HG02885 (cell line): ENCODE results near the gene DNASE1L2.
A peak's percentile ranks its signal among the peaks of the same experiment; 100 is the strongest.
"Not testable (repeated sequence)": the region's sequence is repeated elsewhere in the genome, so short reads cannot be mapped to it uniquely, and the experiment has no call there.

Source experiments
- ATAC-seq: cut with Tn5 transposase; IDR thresholded peaks from one replicate; pipeline ENCODE4 v1.9.1; 2021; ENCODE audit warnings: mild to moderate bottlenecking; ENCODE audit not compliant: unreplicated experiment, poor library complexity

Gene DNASE1L2

DNA sequence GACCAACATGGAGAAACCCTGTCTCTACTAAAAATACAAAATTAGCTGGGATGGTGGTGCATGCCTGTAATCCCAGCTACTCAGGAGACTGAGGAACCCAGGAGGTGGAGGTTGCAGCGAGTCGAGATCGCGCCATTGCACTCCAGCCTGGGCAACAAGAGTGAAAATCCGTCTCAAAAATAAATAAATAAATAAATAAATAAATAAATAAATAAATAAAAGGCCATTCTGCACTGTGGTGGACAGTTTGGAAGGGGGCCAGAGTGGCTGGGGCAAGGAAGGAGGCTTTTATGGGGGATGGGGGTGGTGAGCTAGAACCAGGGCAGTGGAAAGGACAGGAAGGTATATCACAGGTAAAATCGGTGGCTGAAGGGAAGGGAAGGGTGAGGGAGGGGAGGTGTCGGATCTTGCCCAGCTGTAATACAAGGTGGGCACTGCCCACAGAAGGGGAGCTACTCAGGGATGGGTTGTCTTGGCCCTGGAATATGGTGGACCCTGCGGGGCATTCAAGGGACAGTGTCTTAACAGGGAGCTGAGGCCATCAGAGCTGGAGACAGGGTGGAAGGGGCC lies 33.0 kb upstream of the DNASE1L2 start:
- not testable (repeated sequence) for ATAC-seq

DNA sequence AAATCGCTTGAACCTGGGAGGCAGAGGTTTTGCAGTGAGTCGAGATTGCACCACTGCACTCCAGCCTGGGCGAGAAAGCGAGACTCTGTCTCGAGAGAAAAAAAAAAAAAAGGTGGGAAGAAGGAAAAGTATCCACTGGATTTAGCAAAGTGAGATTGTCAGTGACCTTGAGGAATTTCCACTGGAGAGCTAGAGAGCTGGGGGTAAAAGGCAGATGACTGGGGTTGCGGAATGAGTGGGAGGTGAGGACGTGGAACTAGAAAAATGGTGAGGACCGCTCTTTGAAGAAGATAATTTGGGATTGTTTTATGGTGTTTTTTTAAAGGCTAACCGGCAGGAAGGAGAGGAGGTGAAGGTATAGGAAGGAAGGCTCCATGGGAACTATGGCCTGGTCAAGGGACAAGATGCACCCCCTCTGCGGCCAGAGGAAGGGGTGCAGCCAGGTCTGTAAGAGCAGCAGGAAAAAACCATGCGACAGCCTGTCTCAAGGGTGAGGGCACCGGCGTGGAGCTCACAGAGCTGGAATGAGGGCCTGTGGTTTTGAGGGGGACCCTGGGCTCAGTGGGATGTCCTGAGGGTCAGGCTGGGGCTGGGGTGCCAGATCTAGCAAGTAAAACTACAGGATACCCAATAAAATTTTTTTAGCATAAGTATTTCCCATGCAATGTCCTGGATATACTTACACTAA lies 31.7 kb upstream of the DNASE1L2 start:
- no peak for ATAC-seq

GRCh38 chr16:2205104-2205966 lies 30.9 kb upstream of the DNASE1L2 start, which contains the start of gene MLST8:
Gene MLST8, plus strand, starts transcription at chr16:2205454. Its CDS starts 632 bp downstream, at chr16:2206086.
- peak; percentile 78 for ATAC-seq

DNA sequence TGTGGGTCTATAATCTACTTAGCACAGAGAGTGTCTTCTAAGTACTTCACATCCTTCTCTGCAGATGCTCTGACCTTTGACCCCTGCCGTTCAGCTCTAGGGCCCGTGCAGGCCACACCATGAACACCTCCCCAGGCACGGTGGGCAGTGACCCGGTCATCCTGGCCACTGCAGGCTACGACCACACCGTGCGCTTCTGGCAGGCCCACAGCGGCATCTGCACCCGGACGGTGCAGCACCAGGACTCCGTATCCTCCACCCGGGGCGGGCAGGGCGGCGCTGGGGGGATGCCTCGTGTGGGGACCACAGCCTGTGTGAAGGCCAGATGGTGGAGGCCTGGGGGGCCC lies 30.3 kb upstream of the DNASE1L2 start:
- ATAC-seq = peak; percentile 23

DNA sequence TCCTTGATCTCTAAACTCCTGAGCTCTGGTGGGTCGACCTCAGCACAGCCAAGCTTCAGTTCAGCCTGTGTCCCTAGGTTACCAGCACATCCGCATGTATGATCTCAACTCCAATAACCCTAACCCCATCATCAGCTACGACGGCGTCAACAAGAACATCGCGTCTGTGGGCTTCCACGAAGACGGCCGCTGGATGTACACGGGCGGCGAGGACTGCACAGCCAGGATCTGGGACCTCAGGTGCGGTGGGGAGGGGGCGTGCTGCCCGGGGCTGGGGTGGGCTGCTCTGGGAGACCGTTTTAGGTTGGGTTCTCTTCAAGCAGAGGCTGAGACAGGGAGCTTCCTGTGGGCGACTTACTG lies 29.8 kb upstream of the DNASE1L2 start:
- no peak for ATAC-seq

DNA sequence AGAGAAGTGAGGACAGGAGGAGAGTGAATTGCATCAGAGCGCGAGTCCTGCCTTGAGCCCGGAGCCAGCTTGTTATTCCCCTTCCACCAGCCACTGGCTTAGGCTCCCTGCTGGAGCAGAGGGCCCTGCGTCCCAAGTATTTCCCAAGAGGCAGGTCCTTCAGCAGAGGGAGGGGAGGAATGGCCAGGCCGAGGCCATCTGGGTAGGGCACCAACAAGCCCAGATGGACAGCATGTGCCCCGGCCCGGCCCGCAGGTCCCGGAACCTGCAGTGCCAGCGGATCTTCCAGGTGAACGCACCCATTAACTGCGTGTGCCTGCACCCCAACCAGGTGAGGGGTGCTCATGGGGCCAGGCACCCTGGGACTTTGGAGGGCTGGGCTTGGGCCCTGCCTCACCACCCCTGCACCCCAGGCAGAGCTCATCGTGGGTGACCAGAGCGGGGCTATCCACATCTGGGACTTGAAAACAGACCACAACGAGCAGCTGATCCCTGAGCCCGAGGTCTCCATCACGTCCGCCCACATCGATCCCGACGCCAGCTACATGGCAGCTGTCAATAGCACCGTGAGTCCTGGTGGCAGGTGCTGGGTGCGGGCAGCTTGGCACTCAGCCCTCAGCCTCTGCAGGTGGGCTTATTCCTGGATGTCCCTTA lies 29.3 kb upstream of the DNASE1L2 start:
- ATAC-seq = no peak

GRCh38 chr16:2207872-2208271 lies 28.4 kb upstream of the DNASE1L2 start:
- ATAC-seq = no peak

DNA sequence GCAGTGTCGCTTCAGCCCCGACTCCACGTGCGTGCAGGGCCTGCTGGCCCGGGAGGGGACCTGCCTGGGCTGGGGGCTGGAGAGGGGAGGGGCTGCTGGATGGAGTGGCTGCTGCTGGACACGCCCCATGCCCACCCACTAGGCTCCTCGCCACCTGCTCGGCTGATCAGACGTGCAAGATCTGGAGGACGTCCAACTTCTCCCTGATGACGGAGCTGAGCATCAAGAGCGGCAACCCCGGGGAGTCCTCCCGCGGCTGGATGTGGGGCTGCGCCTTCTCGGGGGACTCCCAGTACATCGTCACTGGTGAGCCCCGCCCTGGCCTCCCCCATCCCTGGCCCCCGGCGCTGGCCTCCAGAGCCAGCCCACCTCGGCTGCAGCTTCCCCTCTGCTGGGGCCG lies 27.9 kb upstream of the DNASE1L2 start:
- no peak for ATAC-seq

GRCh38 chr16:2208772-2209171 lies 27.5 kb upstream of the DNASE1L2 start:
- ATAC-seq = no peak

DNA sequence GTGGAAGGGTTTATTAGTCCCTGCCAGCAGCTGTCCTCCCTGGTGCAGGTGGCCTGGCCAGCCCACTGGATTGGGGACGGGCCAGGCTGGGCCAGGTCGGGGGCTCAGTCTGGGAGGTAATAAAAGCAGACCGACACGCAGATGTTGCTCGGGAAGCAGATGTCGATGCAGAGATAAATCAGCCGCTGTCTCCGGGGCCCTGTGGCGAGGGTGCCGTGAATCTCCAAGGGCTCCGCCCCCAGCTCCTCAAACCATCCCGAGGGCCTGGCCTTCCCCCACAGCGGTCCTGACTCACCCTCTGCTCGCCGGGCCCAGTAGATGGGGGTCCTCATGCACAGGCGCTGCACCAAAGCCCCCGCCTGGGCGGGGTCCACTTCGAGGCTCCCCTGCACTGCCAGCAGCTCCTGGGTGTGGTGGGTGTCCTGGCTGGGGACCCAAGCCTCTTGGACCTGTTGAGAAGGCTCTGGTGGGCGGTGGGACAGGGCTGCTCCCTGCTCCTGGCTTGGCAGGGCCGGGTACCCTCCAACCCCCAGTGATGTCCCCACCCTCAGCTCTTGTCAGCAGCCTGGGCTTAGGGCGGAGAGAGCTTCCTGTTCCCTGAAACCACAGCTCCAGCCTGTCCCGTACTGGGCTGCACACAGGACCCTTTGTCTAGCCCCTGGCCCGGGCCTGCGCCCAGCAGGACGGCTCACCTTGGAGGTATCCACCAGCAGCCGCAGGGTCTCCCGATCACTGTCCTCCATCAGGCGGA lies 26.8 kb upstream of the DNASE1L2 start:
- no peak for ATAC-seq

GRCh38 chr16:2210009-2210332 lies 26.3 kb upstream of the DNASE1L2 start:
- ATAC-seq = no peak

DNA sequence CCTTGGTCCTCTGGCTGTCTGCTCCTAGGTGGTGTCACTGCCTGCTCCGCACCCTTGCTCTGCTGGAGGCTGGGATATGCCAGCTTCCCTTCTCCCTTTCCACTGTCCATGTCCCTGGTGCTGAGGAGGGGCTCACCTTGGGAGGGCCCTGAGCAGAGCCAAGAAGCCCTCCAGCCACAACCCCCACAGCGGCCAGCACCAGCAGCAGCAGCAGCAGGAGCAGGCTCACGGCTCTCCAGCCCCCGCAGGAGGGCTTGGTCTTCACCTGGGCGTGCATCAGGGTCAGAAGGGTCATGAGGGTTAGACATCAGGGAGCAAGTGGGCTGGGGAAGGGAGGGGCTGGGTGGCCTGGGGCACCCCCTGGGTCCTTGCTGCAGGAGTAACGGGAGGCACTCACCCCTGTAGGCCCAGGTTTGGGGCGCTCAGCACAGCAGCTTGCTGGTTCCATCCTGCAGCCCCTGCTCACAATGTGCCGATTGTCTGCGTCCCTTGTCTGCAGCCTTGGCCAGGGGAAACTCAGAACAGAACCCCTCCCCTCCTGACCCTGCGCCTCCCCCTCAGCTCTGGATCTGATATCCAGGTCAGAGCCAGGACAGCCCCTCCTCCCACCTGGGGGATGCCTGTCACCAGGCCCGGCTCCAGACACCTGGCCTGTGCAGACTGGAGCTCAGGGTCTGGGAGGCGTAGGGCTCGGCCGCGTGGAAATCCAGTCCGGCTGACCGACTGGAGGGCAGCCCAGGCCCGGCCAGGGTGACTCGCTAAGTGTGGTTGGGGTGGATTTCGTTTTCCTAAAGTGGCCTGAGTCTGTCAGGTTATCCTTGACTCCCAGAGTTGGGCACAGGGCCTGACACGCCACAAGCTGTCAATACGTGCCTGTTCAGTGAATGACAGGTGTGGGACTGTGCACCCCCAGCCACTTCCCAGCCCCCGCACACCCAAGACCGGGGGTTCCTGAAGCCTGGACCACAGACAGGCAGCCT lies 25.6 kb upstream of the DNASE1L2 start, which contains the start of gene BRICD5:
Gene BRICD5, minus strand, starts transcription at position 478 of the 980 bp plus-strand sequence. Its CDS starts 30 bp downstream, at position 448.
- ATAC-seq = no peak

DNA sequence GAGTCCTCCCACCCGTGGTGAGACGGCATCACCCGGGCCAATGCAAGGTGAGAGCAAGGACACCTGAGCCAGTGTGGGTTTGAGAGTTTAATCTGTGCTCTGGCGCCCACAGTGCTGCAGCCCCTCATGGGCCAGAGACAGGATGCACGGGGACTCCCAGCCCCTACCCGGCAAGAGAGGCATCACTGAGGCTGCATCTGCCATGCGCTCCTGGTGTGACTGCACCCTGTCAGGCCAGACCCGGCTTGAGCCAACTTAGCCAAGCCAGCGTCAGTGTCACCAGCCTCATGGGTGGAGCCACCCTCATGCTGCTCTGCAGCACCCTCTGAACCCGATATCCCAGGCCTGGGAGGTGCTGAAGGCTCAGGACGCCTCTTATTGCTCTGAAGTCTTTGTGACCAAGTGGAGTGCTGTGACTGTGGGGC lies 24.3 kb upstream of the DNASE1L2 start:
- ATAC-seq = no peak

- ATAC-seq = no peak
Measured at GRCh38 chr16:2212362-2213324, 23.6 kb upstream of the DNASE1L2 start.

GRCh38 chr16:2213817-2214718 lies 22.2 kb upstream of the DNASE1L2 start:
- peak; percentile 13 for ATAC-seq

- peak; percentile 90 for ATAC-seq
Measured at GRCh38 chr16:2214719-2214968, 21.6 kb upstream of the DNASE1L2 start, which contains the start of gene PGP. Gene PGP, minus strand, starts transcription at chr16:2214840. Its CDS starts 63 bp downstream, at chr16:2214777.

GRCh38 chr16:2216330-2216729 lies 19.9 kb upstream of the DNASE1L2 start:
- no peak for ATAC-seq
